NB4 (cell line): ENCODE results near the gene COL1A2.

Experiments used
- MYC ChIP-seq: IDR thresholded peaks from 2 replicates; pipeline ENCODE4 v1.6.1; 2011; ENCODE audit warnings: low read depth, low read length
- POLR2A ChIP-seq: IDR thresholded peaks from 2 replicates; pipeline ENCODE4 v1.6.1; 2011; ENCODE audit warnings: mild to moderate bottlenecking; ENCODE audit not compliant: insufficient read length; ENCODE audit errors: extremely low read depth
- TF ChIP-seq, protein P1 (sequence below): IDR thresholded peaks from one replicate; pipeline ENCODE4 v1.5.1; 2012; ENCODE audit warnings: low read depth, low read length

GRCh38 chr7:94436700-94437099 is 42.0 kb downstream of the COL1A2 start:
- TF ChIP-seq, protein P1, sequence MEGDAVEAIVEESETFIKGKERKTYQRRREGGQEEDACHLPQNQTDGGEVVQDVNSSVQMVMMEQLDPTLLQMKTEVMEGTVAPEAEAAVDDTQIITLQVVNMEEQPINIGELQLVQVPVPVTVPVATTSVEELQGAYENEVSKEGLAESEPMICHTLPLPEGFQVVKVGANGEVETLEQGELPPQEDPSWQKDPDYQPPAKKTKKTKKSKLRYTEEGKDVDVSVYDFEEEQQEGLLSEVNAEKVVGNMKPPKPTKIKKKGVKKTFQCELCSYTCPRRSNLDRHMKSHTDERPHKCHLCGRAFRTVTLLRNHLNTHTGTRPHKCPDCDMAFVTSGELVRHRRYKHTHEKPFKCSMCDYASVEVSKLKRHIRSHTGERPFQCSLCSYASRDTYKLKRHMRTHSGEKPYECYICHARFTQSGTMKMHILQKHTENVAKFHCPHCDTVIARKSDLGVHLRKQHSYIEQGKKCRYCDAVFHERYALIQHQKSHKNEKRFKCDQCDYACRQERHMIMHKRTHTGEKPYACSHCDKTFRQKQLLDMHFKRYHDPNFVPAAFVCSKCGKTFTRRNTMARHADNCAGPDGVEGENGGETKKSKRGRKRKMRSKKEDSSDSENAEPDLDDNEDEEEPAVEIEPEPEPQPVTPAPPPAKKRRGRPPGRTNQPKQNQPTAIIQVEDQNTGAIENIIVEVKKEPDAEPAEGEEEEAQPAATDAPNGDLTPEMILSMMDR, result no peak
- no peak for TF ChIP-seq MYC
- no peak for TF ChIP-seq POLR2A
